ENCODE results near the gene CDCA8.
A peak's percentile ranks its signal among the peaks of the same experiment; 100 is the strongest.

- TF ChIP-seq GABPB1 (CRISPR knock-in tag; IDR thresholded peaks at IDR 0.05) = no peak
- no peak for TF ChIP-seq XRCC3 (IDR thresholded peaks at IDR 0.05)
- TF ChIP-seq ZNF584 (CRISPR knock-in tag; IDR thresholded peaks at IDR 0.05; ENCODE audit: low read depth) = no peak
- no peak for TF ChIP-seq ELK3 (CRISPR knock-in tag; IDR thresholded peaks at IDR 0.05)
- no peak for TF ChIP-seq MNT (conservative IDR thresholded peaks at IDR 0.05)
- no peak for TF ChIP-seq ZNF592 (IDR thresholded peaks at IDR 0.05)
- TF ChIP-seq GTF2A2 (tag; IDR thresholded peaks at IDR 0.05) = no peak
- no peak for TF ChIP-seq POLR2AphosphoS5 (IDR thresholded peaks at IDR 0.05; ENCODE audit: control insufficient read depth, insufficient read depth, low read depth, low read length)
- TF ChIP-seq TEAD2 (tag; IDR thresholded peaks at IDR 0.05) = no peak
- 0 out of 2 replicates have a peak, but pooled peaks have one; percentile 67 for TF ChIP-seq EZH2 (IDR thresholded peaks at IDR 0.05; ENCODE audit: borderline replicate concordance, low read depth, low read length)
- TF ChIP-seq HDGF (IDR thresholded peaks at IDR 0.05) = no peak
These were observed 59.9 kb downstream of the CDCA8 start for GRCh38 chr1:37752213-37752582.

All from K562 (cell line).